CD4-positive, alpha-beta T cell treated with Interleukin-6 for 4 hours (primary cell): Measurements from ENCODE around the gene OR4F16.
"Not testable (repeated sequence)": the region's sequence is repeated elsewhere in the genome, so short reads cannot be mapped to it uniquely, and the experiment has no call there.

Experiments used
- DNase-seq: peaks from one replicate; pipeline ENCODE4 v3.0.0-alpha.2; 2020; ENCODE audit warnings: mixed read lengths

The OR4F16 gene

GRCh38 chr1:686554-686953, at the start of gene OR4F16:
OR4F16 (minus strand) TSS chr1:686654; CDS start chr1:686654, 0 bp downstream.
- not testable (repeated sequence) for DNase-seq

- not testable (repeated sequence) for DNase-seq
These were observed 47.2 kb upstream of the OR4F16 start for GRCh38 chr1:733649-734048.

GRCh38 chr1:727040-727439, 40.6 kb upstream of the OR4F16 start:
- DNase-seq = not testable (repeated sequence)
